IMR-90 (cell line): ENCODE data around the gene PLA2G4F. TPM values are rescaled to one million over a fixed set of nuclear protein-coding genes. Genes with fewer than 3 reads are reported as not detected.

Source experiments
- ATAC-seq: fragments of 200-7000 bp; cut with Tn5 transposase; 2 replicates; pipeline ENCODE4 v1.9.1; 2020; ENCODE audit warnings: low read depth, mild to moderate bottlenecking, moderate library complexity
- BruUV-seq: library from RNA; stranded (reverse); fragments of 400-500 nt; replicated peaks from 2 replicates; lab custom pipeline; 2021; lab: Mats Ljungman, UMichigan
- CTCF ChIA-PET: fragments of 300-600 bp; formaldehyde crosslinking; extraction: SDS; loops from one replicate; lab custom pipeline; 2021; ENCODE audit warnings: antibody characterized with exemption; lab: Yijun Ruan, JAX
- POLR2A ChIA-PET: fragments of 300-600 bp; sonication (Branson Sonifier 250); formaldehyde crosslinking; loops from one replicate; lab custom pipeline; 2022; ENCODE audit warnings: antibody characterized with exemption; ENCODE audit not compliant: unreplicated experiment; lab: Charles Lee
- DNase-seq: peaks from one replicate; pipeline ENCODE4 v3.0.0; 2013
- H2AFZ ChIP-seq: replicated peaks from 2 replicates; pipeline ENCODE3; 2013; ENCODE audit warnings: low read length, mild to moderate bottlenecking; ENCODE audit not compliant: poor library complexity
- H2AK5ac ChIP-seq: 2 replicates; pipeline ENCODE4 v1.6.1; 2013; ENCODE audit warnings: low read depth, low read length, inconsistent platforms
- H2AK9ac ChIP-seq: replicated peaks from 2 replicates; pipeline ENCODE3; 2013; ENCODE audit warnings: mild to moderate bottlenecking, low read depth, low read length, moderate library complexity; ENCODE audit not compliant: poor library complexity
- H2BK120ac ChIP-seq: 2 replicates; pipeline ENCODE4 v1.6.1; 2013; ENCODE audit warnings: low read depth, low read length, inconsistent platforms
- H2BK15ac ChIP-seq: 3 replicates; pipeline ENCODE4 v1.6.1; 2013; ENCODE audit warnings: low read depth, low read length, inconsistent platforms
- H2BK20ac ChIP-seq: 2 replicates; pipeline ENCODE4 v1.6.1; 2013; ENCODE audit warnings: low read depth, mild to moderate bottlenecking, inconsistent platforms, low read length, moderate library complexity
- H2BK5ac ChIP-seq: 2 replicates; pipeline ENCODE4 v1.6.1; 2013; ENCODE audit warnings: mild to moderate bottlenecking, low read depth, low read length, inconsistent platforms; ENCODE audit not compliant: poor library complexity, severe bottlenecking
- H3K14ac ChIP-seq: replicated peaks from 2 replicates; pipeline ENCODE4 v1.6.1; 2013; ENCODE audit warnings: low read depth, low read length, inconsistent platforms
- H3K18ac ChIP-seq: 2 replicates; pipeline ENCODE4 v1.6.1; 2013; ENCODE audit warnings: low read depth, low read length, control low read depth
- H3K23ac ChIP-seq: 2 replicates; pipeline ENCODE4 v1.6.1; 2013; ENCODE audit warnings: low read depth, low read length, inconsistent platforms
- H3K27ac ChIP-seq: 2 replicates; pipeline ENCODE4 v1.5.1; 2013; ENCODE audit warnings: mild to moderate bottlenecking, control low read depth, low read length; ENCODE audit not compliant: insufficient read depth
- H3K27me3 ChIP-seq: 2 replicates; pipeline ENCODE4 v1.6.1; 2013; ENCODE audit warnings: low read length; ENCODE audit not compliant: control insufficient read depth, insufficient read depth
- H3K36me3 ChIP-seq: 2 replicates; pipeline ENCODE4 v1.6.1; 2013; ENCODE audit warnings: low read length, mixed read lengths; ENCODE audit not compliant: control insufficient read depth, insufficient read depth
- H3K4ac ChIP-seq: 2 replicates; pipeline ENCODE4 v1.6.1; 2013; ENCODE audit warnings: low read depth, low read length, inconsistent platforms
- H3K4me1 ChIP-seq: 2 replicates; pipeline ENCODE4 v1.6.1; 2013; ENCODE audit warnings: low read length, mixed read lengths; ENCODE audit not compliant: control insufficient read depth, insufficient read depth
- H3K4me2 ChIP-seq: 2 replicates; pipeline ENCODE4 v1.6.1; 2013; ENCODE audit warnings: low read depth, mild to moderate bottlenecking, control low read depth, low read length, moderate library complexity
- H3K4me3 ChIP-seq: 2 replicates; pipeline ENCODE4 v1.5.1; 2013; ENCODE audit warnings: low read depth, mild to moderate bottlenecking, control low read depth, low read length, moderate library complexity; ENCODE audit not compliant: insufficient read depth
- H3K56ac ChIP-seq: 2 replicates; pipeline ENCODE4 v1.6.1; 2013; ENCODE audit warnings: low read length, inconsistent platforms; ENCODE audit not compliant: insufficient read depth; ENCODE audit errors: extremely low read depth
- H3K79me1 ChIP-seq, 2 experiments: 2 replicates each; pipeline ENCODE4 v1.6.1; 2013; ENCODE audit warnings: low read length in 2 of 2, inconsistent platforms in 1 of 2, low read depth in 1 of 2
- H3K9ac ChIP-seq: 2 replicates; pipeline ENCODE4 v1.6.1; 2013; ENCODE audit warnings: low read depth, low read length, control low read depth
- H3K9me1 ChIP-seq: 2 replicates; pipeline ENCODE4 v1.6.1; 2013; ENCODE audit warnings: low read length, inconsistent platforms; ENCODE audit not compliant: insufficient read depth
- H3K9me3 ChIP-seq: 2 replicates; pipeline ENCODE4 v1.6.1; 2013; ENCODE audit warnings: low read length; ENCODE audit not compliant: control insufficient read depth, insufficient read depth
- H4K20me1 ChIP-seq: 2 replicates; pipeline ENCODE4 v1.6.1; 2013; ENCODE audit warnings: low read length, inconsistent platforms; ENCODE audit not compliant: insufficient read depth
- H4K5ac ChIP-seq: 2 replicates; pipeline ENCODE4 v1.6.1; 2013; ENCODE audit warnings: mild to moderate bottlenecking, low read depth, low read length, control low read depth
- H4K8ac ChIP-seq, 2 experiments: 2 replicates each; pipeline ENCODE4 v1.6.1; 2013; ENCODE audit warnings: low read depth in 2 of 2, low read length in 2 of 2, control low read depth in 1 of 2, inconsistent platforms in 1 of 2
- H4K91ac ChIP-seq: 2 replicates; pipeline ENCODE4 v1.6.1; 2013; ENCODE audit warnings: low read depth, low read length, inconsistent platforms; ENCODE audit not compliant: insufficient read depth
- BHLHE40 ChIP-seq: fragments of 150-350 bp; IDR thresholded peaks from 2 replicates; pipeline ENCODE4 v1.6.1; 2016; ENCODE audit warnings: mild to moderate bottlenecking, low read depth, low read length
- CEBPB ChIP-seq: IDR thresholded peaks from 2 replicates; pipeline ENCODE4 v1.6.1; 2012; ENCODE audit warnings: low read depth, low read length, improper control_type of control experiment
- WGBS, 2 experiments: methylation state at CpG; one replicate each; pipeline versions ENCODE4 v1.1.5 to v1.1.7; 2013; ENCODE audit warnings: missing lambda C conversion rate in 2 of 2; ENCODE audit not compliant: insufficient read length in 1 of 2; ENCODE audit errors: extremely low coverage in 2 of 2; 5-methylcytosine and 5-hydroxymethylcytosine counted together
- dilution Hi-C: fragments of 300-500 bp; cut with HindIII; formaldehyde crosslinking; loops from one replicate; pipeline ENCODE4 v1.14.3; 2018; ENCODE audit warnings: low sequenced_read_pairs; ENCODE audit not compliant: unreplicated experiment
- in situ Hi-C: fragments of 300-500 bp; cut with MboI; formaldehyde crosslinking; loops from 3 replicates; pipeline ENCODE4 v1.14.3; 2019; ENCODE audit warnings: low sequenced_read_pairs, inconsistent platforms, mixed read lengths
- intact Hi-C: fragments of 100-400 bp; cut with micrococcal nuclease; formaldehyde crosslinking; loops from 2 replicates; pipeline ENCODE4 v1.10.0; 2022
- polyA plus RNA-seq, 3 experiments: library from polyadenylated mRNA; depleted of rRNA; stranded (reverse); fragments of >200 nt; gene quantifications; 2 replicates each; pipeline ENCODE4 v1.2.3, GENCODE V29; 2012; ENCODE audit warnings: low replicate concordance in 1 of 3
- total RNA-seq: library from RNA; depleted of rRNA; stranded (reverse); fragments of >200 nt; gene quantifications from 2 replicates; pipeline ENCODE4 v1.2.3, GENCODE V29; 2012

The PLA2G4F gene
- total and polyA plus RNA-seq, 2 of the 4 experiments (the other 2 are of a cell fraction): not detected

DNA sequence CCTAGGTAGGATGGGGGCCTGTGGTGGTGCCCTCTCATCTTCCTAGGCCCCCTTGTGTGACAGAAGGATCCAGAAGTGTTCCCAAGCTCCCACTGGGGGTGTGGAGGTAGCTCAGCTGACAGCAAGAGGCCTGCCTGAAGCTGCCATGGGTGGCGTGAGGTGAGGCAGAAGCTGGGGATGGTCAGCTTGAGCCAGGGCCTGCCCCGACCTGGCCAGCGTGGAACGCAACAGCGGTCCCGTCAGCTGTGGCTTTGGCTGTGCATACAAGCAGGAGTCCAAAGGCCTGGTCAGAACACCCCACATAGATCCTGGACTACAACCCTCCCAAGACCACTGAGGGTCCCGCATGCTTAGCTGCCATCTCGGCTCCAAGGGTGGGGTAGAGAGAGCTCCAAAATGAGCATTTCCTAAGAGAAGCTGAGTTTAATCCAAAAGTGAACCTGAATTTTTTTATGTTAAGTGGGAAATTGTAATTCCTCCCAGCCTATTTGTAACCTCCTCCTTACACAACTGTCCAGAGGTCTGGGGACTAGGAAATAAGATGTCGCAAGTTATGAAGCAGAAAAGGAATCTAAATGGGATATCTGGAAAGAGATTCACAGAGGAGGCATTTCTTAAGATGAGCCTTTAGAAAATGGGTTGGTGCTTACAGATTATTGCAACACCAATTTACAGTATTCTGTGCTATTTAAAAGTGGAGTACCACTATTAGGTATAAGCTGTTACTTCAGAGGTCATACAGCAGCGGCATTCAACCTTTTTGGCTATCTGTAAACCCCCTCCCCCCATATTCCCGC lies 52.1 kb downstream of the PLA2G4F start:
- Histone ChIP-seq H3K4me1 (no peaks in the 10 kb centered on the region), H2AK5ac (no peak overlapping the region), H3K9ac (no peak overlapping the region), H3K56ac (no peak overlapping the region), H2AFZ (no peak overlapping the region), H3K36me3 (no peaks in the 10 kb centered on the region), H4K5ac (no peak overlapping the region), H4K91ac (no peak overlapping the region), H3K4me3 (no peak overlapping the region), H3K79me1 (no peaks in the 10 kb centered on the region), H3K9me3 (peaks cover 3% of the 10 kb centered on the region; the same call in 1 of the 2 replicates), H3K4me2 (no peak overlapping the region), H2BK15ac (no peak overlapping the region), H3K23ac (no peak overlapping the region), H3K9me1 (peaks cover 7% of the 10 kb centered on the region; the same call in 1 of the 2 replicates), H4K20me1 (no peaks in the 10 kb centered on the region), H3K27me3 (peaks cover 37% of the 10 kb centered on the region), H3K27ac (no peak overlapping the region), H2BK20ac (no peak overlapping the region), H3K18ac (no peak overlapping the region), H3K14ac (no peak overlapping the region), H2BK5ac (no peak overlapping the region), H3K4ac (no peak overlapping the region), H4K8ac (no peak overlapping the region), H2AK9ac (no peak overlapping the region), H2BK120ac (no peak overlapping the region)
- TF ChIP-seq BHLHE40 (no peak), CEBPB (peak; percentile 58)
- dilution Hi-C loops (no loop called here), intact Hi-C loops (no loop called here), in situ Hi-C loops (no loop called here)
- no TSS peak for BruUV-seq
- ATAC-seq (no peak), DNase-seq (no peak)
- no CpG with 5 or more reads among the region's 11 CpGs for WGBS, 2 experiments
- POLR2A ChIA-PET: no interaction called here
- CTCF ChIA-PET: interaction anchor here (2.3 kb wide), 1 partner anchor 20 kb away, joined by 7 read pairs; no protein-coding TSS in a partner anchor
